OCI-LY7 (cell line): Measurements from ENCODE around the gene DCAF12L2.

Experiments
- EZH2phosphoT487 ChIP-seq: fragments of 200-600 bp; sonication (generic); IDR thresholded peaks from 2 replicates; pipeline ENCODE4 v1.6.1; 2018; ENCODE audit warnings: low read depth, borderline replicate concordance, mild to moderate bottlenecking, mixed run types, antibody characterized with exemption, low read length, moderate library complexity, mixed read lengths
- TF ChIP-seq, protein P1 (sequence below): fragments of 200-600 bp; sonication (generic); conservative IDR thresholded peaks from 2 replicates; pipeline ENCODE4 v1.5.1; 2014; ENCODE audit warnings: mild to moderate bottlenecking, antibody characterized with exemption, low read length, moderate library complexity, mixed read lengths

DNA sequence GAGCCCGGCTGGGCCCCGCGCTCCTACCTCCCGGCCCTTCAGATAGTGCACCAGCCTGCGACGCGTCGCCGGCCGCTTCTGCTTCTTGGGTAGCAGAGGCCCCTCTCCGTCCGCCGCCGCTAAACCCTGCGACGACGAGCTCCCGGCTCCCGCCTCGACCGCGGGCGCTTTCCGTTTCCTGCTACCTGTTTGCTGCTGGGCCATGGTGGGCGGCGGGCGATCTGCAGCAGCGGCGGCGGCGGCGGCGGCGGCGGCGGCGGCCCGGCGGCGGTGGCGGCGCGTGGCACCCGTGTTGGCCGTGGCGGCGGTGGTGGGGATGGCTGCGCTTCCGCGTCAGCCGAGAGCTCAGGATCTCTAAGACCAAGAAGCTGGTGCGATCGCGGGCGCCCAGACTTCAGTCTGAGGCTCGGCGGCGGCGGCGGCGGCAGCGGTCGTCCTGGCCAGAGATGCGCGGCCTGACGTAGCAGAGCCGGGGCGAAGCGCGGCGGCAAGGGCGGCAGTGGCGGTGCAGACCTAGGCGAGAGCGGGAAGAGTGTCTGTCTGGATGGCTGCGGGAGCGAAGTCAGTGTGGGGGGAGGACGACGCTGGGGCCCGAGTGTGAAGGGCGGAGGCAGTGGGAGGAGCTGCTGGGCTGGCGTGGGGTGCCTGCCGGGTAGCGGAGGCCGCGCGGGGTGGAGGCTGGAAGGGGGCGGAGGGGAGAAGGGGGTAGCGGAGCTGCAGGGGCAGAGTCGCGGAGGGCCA is at the start of gene DCAF12L2:
- TF ChIP-seq, protein P1, sequence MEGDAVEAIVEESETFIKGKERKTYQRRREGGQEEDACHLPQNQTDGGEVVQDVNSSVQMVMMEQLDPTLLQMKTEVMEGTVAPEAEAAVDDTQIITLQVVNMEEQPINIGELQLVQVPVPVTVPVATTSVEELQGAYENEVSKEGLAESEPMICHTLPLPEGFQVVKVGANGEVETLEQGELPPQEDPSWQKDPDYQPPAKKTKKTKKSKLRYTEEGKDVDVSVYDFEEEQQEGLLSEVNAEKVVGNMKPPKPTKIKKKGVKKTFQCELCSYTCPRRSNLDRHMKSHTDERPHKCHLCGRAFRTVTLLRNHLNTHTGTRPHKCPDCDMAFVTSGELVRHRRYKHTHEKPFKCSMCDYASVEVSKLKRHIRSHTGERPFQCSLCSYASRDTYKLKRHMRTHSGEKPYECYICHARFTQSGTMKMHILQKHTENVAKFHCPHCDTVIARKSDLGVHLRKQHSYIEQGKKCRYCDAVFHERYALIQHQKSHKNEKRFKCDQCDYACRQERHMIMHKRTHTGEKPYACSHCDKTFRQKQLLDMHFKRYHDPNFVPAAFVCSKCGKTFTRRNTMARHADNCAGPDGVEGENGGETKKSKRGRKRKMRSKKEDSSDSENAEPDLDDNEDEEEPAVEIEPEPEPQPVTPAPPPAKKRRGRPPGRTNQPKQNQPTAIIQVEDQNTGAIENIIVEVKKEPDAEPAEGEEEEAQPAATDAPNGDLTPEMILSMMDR = no peak
- TF ChIP-seq EZH2phosphoT487 = no peak
